Measurements from ENCODE around the gene ATP1B3. TPM values are rescaled to one million over a fixed set of nuclear protein-coding genes. Genes with fewer than 3 reads are reported as not detected.

Gene ATP1B3
- total RNA-seq, 1 experiment from 2014 or later = 250 TPM

- Mint-ChIP-seq H3K27me3 (ENCODE audit: low read depth) (no peaks in the 10 kb centered on the region), H3K9me3 (peaks cover 26 to 30% of the 10 kb centered on the region in 2 experiments), H3K4me1 (peaks cover 0 to 2% of the 10 kb centered on the region in 2 experiments; a peak in 1 of 4 replicates), H3K36me3 (ENCODE audit: insufficient read depth in 1 of 3, low read depth in 3 of 3) (peaks cover 44 to 57% (median 51%) of the 10 kb centered on the region in 3 experiments), H3K4me3 (no peak overlapping the region), H3K27ac (no peak overlapping the region)
- Histone ChIP-seq H3K18ac (ENCODE audit: insufficient read length, low read depth, low read length) (no peak overlapping the region), H3K23me2 (ENCODE audit: insufficient read length, low read depth, low read length, poor library complexity, severe bottlenecking) (no peaks in the 10 kb centered on the region), H2BK12ac (ENCODE audit: insufficient read length, low read depth, low read length) (no peak overlapping the region), H3T11ph (ENCODE audit: low read length) (no peak overlapping the region), H2AFZ (ENCODE audit: low read length) (no peak overlapping the region), H2BK120ac (ENCODE audit: low read depth, low read length, poor library complexity, severe bottlenecking) (no peak overlapping the region), H2BK15ac (ENCODE audit: low read depth, low read length) (no peak overlapping the region), H3K79me2 (ENCODE audit: insufficient read depth, low read length) (peaks cover 17% of the 10 kb centered on the region; the same call in 1 of the 2 replicates), H3K4me2 (ENCODE audit: insufficient read depth, insufficient read length, low read length) (no peak overlapping the region), H2BK5ac (ENCODE audit: insufficient read length, low read length) (no peak overlapping the region), H3K27me3 (ENCODE audit: insufficient read depth, low read length) (no peaks in the 10 kb centered on the region), H3K27ac (ENCODE audit: insufficient read length, low read depth, low read length) (no peak overlapping the region), H3K23ac (ENCODE audit: insufficient read length, low read depth, low read length) (no peak overlapping the region), H3K4me1 (ENCODE audit: insufficient read depth, low read length) (no peaks in the 10 kb centered on the region), H2AK5ac (ENCODE audit: insufficient read length, low read length) (no peak overlapping the region), H4K8ac (replicated peaks; ENCODE audit: insufficient read length, low read depth, low read length) (no peak overlapping the region), H4K20me1 (ENCODE audit: control insufficient read depth, insufficient read depth, insufficient read length) (no peaks in the 10 kb centered on the region), H2BK20ac (ENCODE audit: low read depth, low read length, poor library complexity, severe bottlenecking) (no peak overlapping the region), H3K9ac (ENCODE audit: extremely low read depth, insufficient read length, low read length) (no peak overlapping the region), H3K4ac (ENCODE audit: low read depth, low read length) (no peak overlapping the region), H3K56ac (ENCODE audit: insufficient read length, low read depth, low read length) (no peak overlapping the region), H3K79me1 (ENCODE audit: insufficient read depth, low read depth, low read length, poor library complexity, severe bottlenecking) (peaks cover 5% of the 10 kb centered on the region), H3K14ac (ENCODE audit: insufficient read depth, low read length) (no peak overlapping the region), H4K5ac (ENCODE audit: insufficient read length, low read depth, low read length) (no peak overlapping the region), H4K91ac (ENCODE audit: insufficient read length, low read depth, low read length) (no peak overlapping the region), H3K9me3 (ENCODE audit: control insufficient read depth, low read depth, low read length) (no peaks in the 10 kb centered on the region)
- DNase-seq = no peak
- no CpG with 5 or more reads among the region's 5 CpGs for WGBS (ENCODE audit: extremely low coverage, insufficient read length, low lambda C conversion rate)
- TF ChIP-seq, protein P1, sequence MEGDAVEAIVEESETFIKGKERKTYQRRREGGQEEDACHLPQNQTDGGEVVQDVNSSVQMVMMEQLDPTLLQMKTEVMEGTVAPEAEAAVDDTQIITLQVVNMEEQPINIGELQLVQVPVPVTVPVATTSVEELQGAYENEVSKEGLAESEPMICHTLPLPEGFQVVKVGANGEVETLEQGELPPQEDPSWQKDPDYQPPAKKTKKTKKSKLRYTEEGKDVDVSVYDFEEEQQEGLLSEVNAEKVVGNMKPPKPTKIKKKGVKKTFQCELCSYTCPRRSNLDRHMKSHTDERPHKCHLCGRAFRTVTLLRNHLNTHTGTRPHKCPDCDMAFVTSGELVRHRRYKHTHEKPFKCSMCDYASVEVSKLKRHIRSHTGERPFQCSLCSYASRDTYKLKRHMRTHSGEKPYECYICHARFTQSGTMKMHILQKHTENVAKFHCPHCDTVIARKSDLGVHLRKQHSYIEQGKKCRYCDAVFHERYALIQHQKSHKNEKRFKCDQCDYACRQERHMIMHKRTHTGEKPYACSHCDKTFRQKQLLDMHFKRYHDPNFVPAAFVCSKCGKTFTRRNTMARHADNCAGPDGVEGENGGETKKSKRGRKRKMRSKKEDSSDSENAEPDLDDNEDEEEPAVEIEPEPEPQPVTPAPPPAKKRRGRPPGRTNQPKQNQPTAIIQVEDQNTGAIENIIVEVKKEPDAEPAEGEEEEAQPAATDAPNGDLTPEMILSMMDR (conservative IDR thresholded peaks at IDR 0.05) = no peak
These were observed 18.2 kb downstream of the ATP1B3 start for GRCh38 chr3:141894524-141895176.

Data from H9 (cell line).